Spinal cord (tissue), 10 donors: ENCODE measurements around the gene STX10. TPM values are rescaled to one million over a fixed set of nuclear protein-coding genes. Genes with fewer than 3 reads are reported as not detected.
A peak's percentile ranks its signal among the peaks of the same experiment; 100 is the strongest.

ENCODE experiments used
- DNase-seq, 6 donors: peaks; one replicate each; pipeline versions ENCODE4 v3.0.0 to v3.0.0-alpha.2; 2013 to 2015; ENCODE audit warnings: low spot score in 6 of 6, low read depth in 4 of 6
- H3K27ac ChIP-seq: one replicate; pipeline ENCODE4 v1.5.1; 2013; ENCODE audit warnings: low read depth, low read length, control low read depth
- H3K27me3 ChIP-seq: one replicate; pipeline ENCODE4 v1.6.1; 2013; ENCODE audit warnings: low read length; ENCODE audit not compliant: control insufficient read depth, insufficient read depth
- H3K36me3 ChIP-seq: one replicate; pipeline ENCODE4 v1.6.1; 2013; ENCODE audit warnings: low read length; ENCODE audit not compliant: control insufficient read depth, insufficient read depth
- H3K4me1 ChIP-seq: one replicate; pipeline ENCODE4 v1.6.1; 2013; ENCODE audit warnings: low read length; ENCODE audit not compliant: control insufficient read depth, insufficient read depth
- H3K4me3 ChIP-seq: one replicate; pipeline ENCODE4 v1.5.1; 2013; ENCODE audit warnings: low read depth, low read length, control low read depth
- H3K9me3 ChIP-seq: one replicate; pipeline ENCODE4 v1.6.1; 2013; ENCODE audit warnings: low read length; ENCODE audit not compliant: control insufficient read depth, insufficient read depth
- WGBS: methylation state at CpG from one replicate; pipeline ENCODE4 v1.1.5; 2013; ENCODE audit warnings: missing lambda C conversion rate; ENCODE audit not compliant: insufficient coverage; 5-methylcytosine and 5-hydroxymethylcytosine counted together
- polyA plus RNA-seq, 2 donors: library from polyadenylated mRNA; unstranded; fragments of 120-200 nt; gene quantifications; one replicate each; pipeline ENCODE4 v1.2.1, GENCODE V29; 2013; ENCODE audit not compliant: insufficient read length in 2 of 2
- total RNA-seq, 2 donors: library from RNA; depleted of rRNA in 1 of 2; stranded (reverse); fragments of 120-200 nt in 1 of 2; fragments of >200 nt in 1 of 2; gene quantifications; one replicate each; pipeline versions ENCODE4 v1.2.3 to v1.2.4, GENCODE V29; 2013 to 2014
- donor health status: healthy.

STX10 gene
- total and polyA plus RNA-seq, 4 donors: 25.5 to 71.3 (median 63.7) TPM

- Histone ChIP-seq H3K27me3 (peaks cover 49% of the 10 kb centered on the region), H3K4me1 (peaks cover 87% of the 10 kb centered on the region), H3K27ac (peak overlapping the region; percentile 35), H3K4me3 (no peak overlapping the region), H3K36me3 (peaks cover 57% of the 10 kb centered on the region), H3K9me3 (no peaks in the 10 kb centered on the region)
- peak in 1 of 6 donors; percentile 57 for DNase-seq
- 8% methylated on average over 47 of the region's 69 CpGs for WGBS
Observed at GRCh38 chr19:13097463-13098258, 52.5 kb downstream of the STX10 start.

- Histone ChIP-seq H3K9me3 (no peaks in the 10 kb centered on the region), H3K4me3 (no peak overlapping the region), H3K27me3 (peaks cover 45% of the 10 kb centered on the region), H3K27ac (no peak overlapping the region), H3K36me3 (peaks cover 57% of the 10 kb centered on the region), H3K4me1 (peaks cover 88% of the 10 kb centered on the region)
- WGBS: 90% methylated on average over 2 of the region's 20 CpGs
- DNase-seq: no peak
Observed at GRCh38 chr19:13097033-13097462, 53.1 kb downstream of the STX10 start.

- WGBS: 34% methylated on average over 39 of the region's 44 CpGs
- peaks cover 93% of the 10 kb centered on the region for H3K4me1 ChIP-seq
- DNase-seq: peak in 1 of 6 donors; percentile 65
- H3K27me3 ChIP-seq: peaks cover 43% of the 10 kb centered on the region
- peaks cover 63% of the 10 kb centered on the region for H3K36me3 ChIP-seq
- H3K4me3 ChIP-seq: no peak overlapping the region
- no peaks in the 10 kb centered on the region for H3K9me3 ChIP-seq
- H3K27ac ChIP-seq: peak overlapping the region; percentile 64
Observed at GRCh38 chr19:13095934-13096927, 53.9 kb downstream of the STX10 start.

GRCh38 chr19:13095393-13095784, 54.8 kb downstream of the STX10 start:
- peaks cover 65% of the 10 kb centered on the region for H3K36me3 ChIP-seq
- peak overlapping the region; percentile 91 for H3K27ac ChIP-seq
- H3K4me1 ChIP-seq: peaks cover 94% of the 10 kb centered on the region
- 47% methylated on average over 18 of the region's 25 CpGs for WGBS
- peaks cover 46% of the 10 kb centered on the region for H3K27me3 ChIP-seq
- no peaks in the 10 kb centered on the region for H3K9me3 ChIP-seq
- no peak for DNase-seq
- no peak overlapping the region for H3K4me3 ChIP-seq

GRCh38 chr19:13094771-13095392, 55.3 kb downstream of the STX10 start:
- no peak overlapping the region for H3K4me3 ChIP-seq
- no peaks in the 10 kb centered on the region for H3K9me3 ChIP-seq
- peak in 1 of 6 donors; percentile 77 for DNase-seq
- H3K36me3 ChIP-seq: peaks cover 65% of the 10 kb centered on the region
- peaks cover 94% of the 10 kb centered on the region for H3K4me1 ChIP-seq
- 19% methylated on average over 11 of the region's 16 CpGs for WGBS
- H3K27ac ChIP-seq: peak overlapping the region; percentile 91
- H3K27me3 ChIP-seq: peaks cover 42% of the 10 kb centered on the region

GRCh38 chr19:13094106-13094504, 56.1 kb downstream of the STX10 start:
- peak overlapping the region; percentile 91 for H3K27ac ChIP-seq
- peaks cover 95% of the 10 kb centered on the region for H3K4me1 ChIP-seq

More at GRCh38 chr19:13094106-13094504, 56.1 kb downstream of the STX10 start:
- WGBS: 12% methylated on average over 5 of the region's 5 CpGs
- H3K9me3 ChIP-seq: no peaks in the 10 kb centered on the region
- H3K4me3 ChIP-seq: no peak overlapping the region
- H3K27me3 ChIP-seq: peaks cover 37% of the 10 kb centered on the region
- H3K36me3 ChIP-seq: peaks cover 66% of the 10 kb centered on the region
- peak in 3 of 6 donors; percentile 71 to 93 (median 71) for DNase-seq

Other genes with a start within 250 kb of the STX10 start
- under 1 TPM in 1 of 2 donors, not detected in 1; 0.88 TPM for gene SYCE2, start 231.1 kb downstream of the STX10 start, total RNA-seq
- 1 to 10 TPM; 5.3 to 6.0 TPM for gene SYCE2, start 231.1 kb downstream of the STX10 start, polyA plus RNA-seq
- gene FARSA, start 216.7 kb downstream of the STX10 start, total RNA-seq: 10 to 100 TPM; 41.3 to 54.1 TPM
- gene FARSA, start 216.7 kb downstream of the STX10 start, polyA plus RNA-seq: 10 to 100 TPM; 74.0 to 80.6 TPM
- gene CALR, start 211.8 kb downstream of the STX10 start, total RNA-seq: 100 to 1,000 TPM; 452 to 872 TPM
- gene CALR, start 211.8 kb downstream of the STX10 start, polyA plus RNA-seq: 100 to 1,000 TPM; 521 to 592 TPM
- 10 to 100 TPM; 37.6 to 85.9 TPM for gene RAD23A, start 204.5 kb downstream of the STX10 start, total RNA-seq
- gene RAD23A, start 204.5 kb downstream of the STX10 start, polyA plus RNA-seq: 100 to 1,000 TPM; 101 to 109 TPM
- gene GADD45GIP1, start 193.2 kb downstream of the STX10 start, total RNA-seq: 10 to 100 TPM in 1 of 2 donors, 1 to 10 TPM in 1; 9.7 to 24.2 TPM
- 10 to 100 TPM; 50.3 to 55.6 TPM for gene GADD45GIP1, start 193.2 kb downstream of the STX10 start, polyA plus RNA-seq
- gene DAND5, start 180.8 kb downstream of the STX10 start, total RNA-seq: under 1 TPM in 1 of 2 donors, not detected in 1; 0.28 TPM
- gene DAND5, start 180.8 kb downstream of the STX10 start, polyA plus RNA-seq: under 1 TPM; 0.44 to 0.49 TPM
- gene NFIX, start 154.9 kb downstream of the STX10 start, total RNA-seq: 10 to 100 TPM; 53.3 to 61.8 TPM
- gene NFIX, start 154.9 kb downstream of the STX10 start, polyA plus RNA-seq: 100 to 1,000 TPM; 175 to 198 TPM
- gene LYL1, start 47.5 kb downstream of the STX10 start, total RNA-seq: 10 to 100 TPM in 1 of 2 donors, 1 to 10 TPM in 1; 8.8 to 11.0 TPM
- gene LYL1, start 47.5 kb downstream of the STX10 start, polyA plus RNA-seq: 1 to 10 TPM; 7.7 TPM
- gene TRMT1, start 33.6 kb downstream of the STX10 start, total RNA-seq: 10 to 100 TPM; 11.8 to 26.2 TPM
- gene TRMT1, start 33.6 kb downstream of the STX10 start, polyA plus RNA-seq: 10 to 100 TPM; 38.7 to 47.5 TPM
- 10 to 100 TPM; 13.3 to 23.3 TPM for gene NACC1, start 32.1 kb downstream of the STX10 start, total RNA-seq
- gene NACC1, start 32.1 kb downstream of the STX10 start, polyA plus RNA-seq: 10 to 100 TPM; 44.7 to 45.7 TPM
- 10 to 100 TPM; 12.6 to 25.5 TPM for gene IER2, start within 50 bp of the STX10 start, total RNA-seq
- gene IER2, start within 50 bp of the STX10 start, polyA plus RNA-seq: 10 to 100 TPM; 38.1 to 56.2 TPM